ENCODE results near the gene KRTAP5-2.

GRCh38 chr11:1568441-1568911 lies 29.6 kb downstream of the KRTAP5-2 start:
- no peak for TF ChIP-seq CTCF (IDR thresholded peaks at IDR 0.05; ENCODE audit: insufficient read depth, low read depth, low read length)
- no peak for TF ChIP-seq EZH2 (IDR thresholded peaks at IDR 0.05; ENCODE audit: insufficient read depth, low read length)

All from astrocyte (in vitro differentiated cells and primary cell).